A549 (cell line): ENCODE data around the gene CAMK1. TPM values are rescaled to one million over a fixed set of nuclear protein-coding genes. Genes with fewer than 3 reads are reported as not detected.

Source experiments
- ATAC-seq, 2 experiments: fragments of 200-7000 bp in 1 of 2; fragments of >200 bp in 1 of 2; cut with Nextera tagmentation in 1 of 2; cut with Tn5 transposase in 1 of 2; 3 replicates each; pipeline versions ENCODE4 v1.8.0 to v1.9.1; 2018 to 2020; ENCODE audit warnings: mild to moderate bottlenecking in 1 of 2, moderate library complexity in 1 of 2
- CTCF ChIA-PET: fragments of 300-600 bp; sonication (Branson Sonifier 250); formaldehyde crosslinking; extraction: SDS; loops from one replicate; lab custom pipeline; 2021; ENCODE audit warnings: antibody characterized with exemption, inconsistent platforms; lab: Yijun Ruan, JAX
- POLR2A ChIA-PET: fragments of 350-600 bp; formaldehyde crosslinking; extraction: SDS; loops from one replicate; lab custom pipeline; 2021; ENCODE audit warnings: antibody characterized with exemption, inconsistent platforms; lab: Yijun Ruan, JAX
- DNase-seq, 2 experiments: peaks; one replicate each; pipeline versions ENCODE4 v3.0.0 to v3.0.0-alpha.2; 2011 to 2016; ENCODE audit warnings: low read depth in 1 of 2, low spot score in 1 of 2
- FAIRE-seq: peaks from 2 replicates; lab custom pipeline; 2011; peaks lifted over from hg19 to GRCh38; lab: Jason Lieb, UNC
- H3K27ac ChIP-seq, 2 experiments: fragments of >200 bp; sonication (Bioruptor Twin); formaldehyde crosslinking; 3 replicates each; pipeline ENCODE4 v1.5.1; 2016 to 2017
- H3K4me1 ChIP-seq: fragments of >200 bp; sonication (Bioruptor Twin); formaldehyde crosslinking; 3 replicates; pipeline ENCODE4 v1.6.1; 2016
- H3K4me2 ChIP-seq: fragments of >200 bp; sonication (Bioruptor Twin); formaldehyde crosslinking; 3 replicates; pipeline ENCODE4 v1.6.1; 2016
- H3K4me3 ChIP-seq: fragments of >200 bp; sonication (Bioruptor Twin); formaldehyde crosslinking; 3 replicates; pipeline ENCODE4 v1.5.1; 2016
- H3K9me3 ChIP-seq: fragments of >200 bp; sonication (Bioruptor Twin); formaldehyde crosslinking; 3 replicates; pipeline ENCODE4 v1.6.1; 2016
- ATOH8 ChIP-seq: fragments of 250-450 bp; sonication (Bioruptor Pico); IDR thresholded peaks from 2 replicates; pipeline ENCODE4 v1.5.0; 2020; ENCODE audit warnings: low read depth, mild to moderate bottlenecking, moderate library complexity
- BCL3 ChIP-seq: fragments of >200 bp; sonication (Bioruptor Twin); formaldehyde crosslinking; IDR thresholded peaks from 3 replicates; pipeline ENCODE4 v1.6.1; 2016
- CHD2 ChIP-seq: fragments of 150-350 bp; IDR thresholded peaks from 2 replicates; pipeline ENCODE4 v1.6.1; 2014; ENCODE audit warnings: low read length; ENCODE audit not compliant: partially characterized antibody
- EHF ChIP-seq: fragments of 250-450 bp; sonication (Bioruptor Pico); IDR thresholded peaks from 2 replicates; pipeline ENCODE4 v1.5.0; 2020; ENCODE audit warnings: mild to moderate bottlenecking
- FOSB ChIP-seq: fragments of 250-450 bp; sonication (Bioruptor Pico); IDR thresholded peaks from 2 replicates; pipeline ENCODE4 v1.5.0; 2020; ENCODE audit warnings: mild to moderate bottlenecking, moderate library complexity
- FOSL2 ChIP-seq, 2 experiments: fragments of 450-650 bp in 1 of 2; fragments of >200 bp in 1 of 2; sonication (Bioruptor Twin) in 1 of 2; formaldehyde crosslinking; IDR thresholded peaks; 2 replicates each; pipeline versions ENCODE4 v1.5.0 to v1.6.1; 2016 to 2020; ENCODE audit warnings: mild to moderate bottlenecking in 1 of 2, moderate library complexity in 1 of 2
- GATA3 ChIP-seq: IDR thresholded peaks from 2 replicates; pipeline ENCODE4 v1.6.1; 2012; ENCODE audit warnings: borderline replicate concordance
- HES2 ChIP-seq: fragments of >200 bp; sonication (Bioruptor Twin); formaldehyde crosslinking; IDR thresholded peaks from 2 replicates; pipeline ENCODE4 v1.6.1; 2016
- HEYL ChIP-seq: fragments of 250-450 bp; sonication (Bioruptor Pico); IDR thresholded peaks from 2 replicates; pipeline ENCODE4 v1.8.0; 2021; ENCODE audit warnings: mild to moderate bottlenecking, moderate library complexity
- HOXA7 ChIP-seq: fragments of 250-450 bp; sonication (Bioruptor Pico); IDR thresholded peaks from 2 replicates; pipeline ENCODE4 v1.5.0; 2020; ENCODE audit warnings: mild to moderate bottlenecking, moderate library complexity
- HOXB5 ChIP-seq: fragments of 250-450 bp; sonication (Bioruptor Pico); IDR thresholded peaks from 2 replicates; pipeline ENCODE4 v1.5.0; 2020; ENCODE audit warnings: mild to moderate bottlenecking, moderate library complexity
- POLR2A ChIP-seq: IDR thresholded peaks from 2 replicates; pipeline ENCODE4 v1.6.1; 2012; ENCODE audit warnings: mild to moderate bottlenecking, low read length
- POLR2AphosphoS2 ChIP-seq: conservative IDR thresholded peaks from 2 replicates; pipeline ENCODE4 v1.6.1; 2012; ENCODE audit warnings: low read length, improper control_type of control experiment, inconsistent platforms
- RARB ChIP-seq: fragments of 250-450 bp; sonication (Bioruptor Pico); IDR thresholded peaks from 2 replicates; pipeline ENCODE4 v1.8.0; 2021; ENCODE audit warnings: mild to moderate bottlenecking, moderate library complexity
- RFX5 ChIP-seq: fragments of 450-650 bp; IDR thresholded peaks from 2 replicates; pipeline ENCODE4 v1.7.1; 2014; ENCODE audit warnings: antibody characterized with exemption, mild to moderate bottlenecking, moderate library complexity
- SMC3 ChIP-seq: fragments of >200 bp; sonication (Bioruptor Twin); formaldehyde crosslinking; IDR thresholded peaks from 3 replicates; pipeline ENCODE4 v1.6.1; 2018; ENCODE audit warnings: inconsistent platforms
- SREBF2 ChIP-seq: fragments of 450-650 bp; IDR thresholded peaks from 2 replicates; pipeline ENCODE4 v1.6.1; 2014; ENCODE audit warnings: mild to moderate bottlenecking, moderate library complexity
- TFCP2L1 ChIP-seq: fragments of 250-450 bp; sonication (Bioruptor Pico); IDR thresholded peaks from 2 replicates; pipeline ENCODE4 v1.5.0; 2021; ENCODE audit warnings: mild to moderate bottlenecking
- ZFP36 ChIP-seq: fragments of 450-650 bp; IDR thresholded peaks from 2 replicates; pipeline ENCODE4 v1.6.1; 2014; ENCODE audit warnings: borderline replicate concordance; ENCODE audit not compliant: partially characterized antibody
- WGBS: methylation state at CpG from one replicate; pipeline ENCODE4 v1.1.6; 2017; ENCODE audit errors: missing lambda C conversion rate; 5-methylcytosine and 5-hydroxymethylcytosine counted together
- polyA plus RNA-seq, 4 experiments: library from polyadenylated mRNA; depleted of rRNA in 3 of 4; stranded (reverse); fragments of >200 nt; fragmentation: RNase III in 1 of 4; extraction: RNeasy Plus Mini Kit Qiagen cat#74134 plus additional on column Dnase treatment in 1 of 4; gene quantifications; 2 replicates in 3 of 4; 3 replicates in 1 of 4; pipeline ENCODE4 v1.2.3, GENCODE V29; 2011 to 2017

The CAMK1 gene
- polyA plus RNA-seq, 2 of the 4 experiments (the other 2 are of a cell fraction): 13.5 to 15.6 TPM

GRCh38 chr3:9769012-9769411 lies 735 bp downstream of the CAMK1 start:
- peak; percentile 5; a peak in 2 of 6 replicates for ATAC-seq
- TF ChIP-seq FOSL2 (IDR thresholded peaks at IDR 0.05) (no peak), FOSL2 (CRISPR knock-in tag; IDR thresholded peaks at IDR 0.05) (no peak), BCL3 (no peak), TFCP2L1 (CRISPR knock-in tag) (no peak), EHF (no peak), FOSB (no peak)
- TF ChIP-seq, all 56 proteins: peak for 0
- peak overlapping the region; percentile 74 for H3K4me3 ChIP-seq
- peaks cover 27% of the 10 kb centered on the region for H3K4me1 ChIP-seq
- no peak for FAIRE-seq
- peak overlapping the region; percentile 92 to 95 for H3K27ac ChIP-seq
- 91% methylated on average over 5 of the region's 5 CpGs for WGBS
- DNase-seq: no peak
- CTCF ChIA-PET: interaction anchor here (1.1 to 2.7 kb wide), 3 partner anchors 10 to 177 kb away, joined by 3 to 20 read pairs (median 5); no protein-coding TSS in a partner anchor
- H3K4me2 ChIP-seq: peak overlapping the region; percentile 98
- POLR2A ChIA-PET: interaction anchor here (1.5 kb wide), 1 partner anchor 24 kb away, joined by 3 read pairs; the partner anchor contains the start of genes ARPC4 and TADA3
- H3K9me3 ChIP-seq: no peaks in the 10 kb centered on the region

GRCh38 chr3:9768141-9768775 lies 1.5 kb downstream of the CAMK1 start:
- 88% methylated on average over 6 of the region's 6 CpGs for WGBS
- POLR2A ChIA-PET: interaction anchor here (1.5 kb wide), 1 partner anchor 25 kb away, joined by 3 read pairs; the partner anchor contains the start of genes ARPC4 and TADA3
- FAIRE-seq (no peak), DNase-seq (no peak), ATAC-seq (no peak)
- peak overlapping the region; percentile 98; the same call in 2 of the 3 replicates for H3K4me2 ChIP-seq
- no peak for TF ChIP-seq HOXA7 (CRISPR knock-in tag)
- no peak for TF ChIP-seq HES2
- TF ChIP-seq CHD2: no peak
- no peak for TF ChIP-seq ZFP36
- no peak for TF ChIP-seq HOXB5 (CRISPR knock-in tag)
- no peak for TF ChIP-seq GATA3
- no peak for TF ChIP-seq SMC3
- no peak for TF ChIP-seq HEYL (CRISPR knock-in tag)
- TF ChIP-seq SREBF2: no peak
- TF ChIP-seq RARB (CRISPR knock-in tag): no peak
- TF ChIP-seq POLR2AphosphoS2: no peak
- no peaks in the 10 kb centered on the region for H3K9me3 ChIP-seq
- CTCF ChIA-PET: interaction anchor here (1.1 to 2.7 kb wide), 4 partner anchors 9 to 178 kb away, joined by 3 to 20 read pairs (median 4); no protein-coding TSS in a partner anchor
- H3K27ac ChIP-seq: peak overlapping the region in 1 of 2 experiments; percentile 95; a peak in 3 of 6 replicates
- peaks cover 27% of the 10 kb centered on the region for H3K4me1 ChIP-seq
- H3K4me3 ChIP-seq: no peak overlapping the region

GRCh38 chr3:9767418-9767817 lies 2.3 kb downstream of the CAMK1 start:
- no peak for FAIRE-seq
- Histone ChIP-seq H3K27ac (no peak overlapping the region), H3K4me1 (peaks cover 27% of the 10 kb centered on the region), H3K9me3 (no peaks in the 10 kb centered on the region), H3K4me3 (no peak overlapping the region), H3K4me2 (no peak overlapping the region)
- ChIA-PET CTCF (interaction anchor here (0.8 to 2.2 kb wide), 5 partner anchors 17 to 264 kb away, joined by 3 to 6 read pairs (median 3); no protein-coding TSS in a partner anchor), POLR2A (no interaction called here)
- whole genome bisulfite sequencing: 86% methylated on average over 7 of the region's 7 CpGs
- TF ChIP-seq POLR2AphosphoS2: no peak
- no peak for TF ChIP-seq RFX5
- no peak for TF ChIP-seq ATOH8 (CRISPR knock-in tag)
- no peak for TF ChIP-seq POLR2A
- DNase-seq: no peak
- no peak for ATAC-seq
